GM04504 (cell line): ENCODE results near the gene TGM2.

Experiments
- DNase-seq: peaks from one replicate; pipeline ENCODE4 v3.0.0-alpha.2; 2012; ENCODE audit warnings: low read depth

Gene TGM2

DNA sequence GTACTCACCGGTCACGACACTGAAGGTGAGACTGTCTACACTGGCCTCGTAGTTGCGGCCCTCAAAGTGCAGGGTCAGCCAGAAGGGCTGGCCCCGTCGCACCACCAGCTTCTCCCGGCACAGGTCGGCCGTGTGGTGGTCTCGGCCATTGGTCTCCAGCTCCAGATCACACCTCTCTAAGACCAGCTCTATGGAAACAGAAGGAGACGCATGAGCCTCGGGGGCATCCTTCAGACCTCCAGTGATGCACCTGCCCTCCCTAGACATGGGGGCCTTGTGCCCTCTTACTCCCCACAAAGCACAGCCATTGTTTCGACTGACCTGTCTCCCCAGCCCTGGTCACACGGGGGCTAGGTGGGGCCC, 3.7 kb downstream of the TGM2 start:
- DNase-seq = no peak

DNA sequence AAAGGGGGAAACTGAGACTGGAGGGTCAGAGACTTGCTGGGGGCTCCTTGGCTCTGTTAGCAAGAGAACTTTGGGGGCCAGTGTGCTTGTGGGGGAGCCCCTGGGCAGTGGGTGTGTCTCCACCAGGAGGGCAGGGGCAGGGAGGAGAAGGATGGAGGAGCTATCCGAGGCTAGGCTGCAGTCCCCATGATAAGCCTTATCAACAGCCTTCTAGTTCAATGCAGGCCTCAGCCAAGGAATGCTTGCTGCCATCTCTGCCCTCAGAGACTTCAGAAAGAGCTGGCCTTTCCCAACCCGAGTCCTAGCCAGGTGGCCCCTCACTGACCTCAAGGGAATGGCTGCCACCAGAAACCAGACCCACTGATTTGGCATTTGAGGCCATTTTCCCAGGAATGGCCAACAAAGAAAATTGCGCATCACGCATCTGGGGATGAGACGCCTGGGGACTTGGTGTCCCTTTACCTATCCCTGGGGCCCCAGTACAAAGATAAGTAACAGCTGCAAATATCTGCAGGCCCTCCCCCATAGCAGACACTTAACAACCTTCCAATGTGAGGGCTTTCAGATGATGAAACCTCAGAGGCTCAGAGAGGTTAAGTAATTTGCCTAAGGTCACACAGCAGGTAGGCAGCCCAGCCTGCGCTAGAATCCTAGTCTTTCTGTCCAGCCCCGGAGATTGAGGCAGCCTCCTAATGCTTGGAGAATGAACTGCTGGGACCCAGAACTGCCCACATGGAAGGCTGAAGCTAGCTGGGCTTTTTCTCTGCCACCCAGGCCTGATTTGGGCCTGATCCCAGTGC, 4.9 kb downstream of the TGM2 start:
- DNase-seq = no peak

GRCh38 chr20:38159566-38159956, 5.5 kb downstream of the TGM2 start:
- no peak for DNase-seq

DNA sequence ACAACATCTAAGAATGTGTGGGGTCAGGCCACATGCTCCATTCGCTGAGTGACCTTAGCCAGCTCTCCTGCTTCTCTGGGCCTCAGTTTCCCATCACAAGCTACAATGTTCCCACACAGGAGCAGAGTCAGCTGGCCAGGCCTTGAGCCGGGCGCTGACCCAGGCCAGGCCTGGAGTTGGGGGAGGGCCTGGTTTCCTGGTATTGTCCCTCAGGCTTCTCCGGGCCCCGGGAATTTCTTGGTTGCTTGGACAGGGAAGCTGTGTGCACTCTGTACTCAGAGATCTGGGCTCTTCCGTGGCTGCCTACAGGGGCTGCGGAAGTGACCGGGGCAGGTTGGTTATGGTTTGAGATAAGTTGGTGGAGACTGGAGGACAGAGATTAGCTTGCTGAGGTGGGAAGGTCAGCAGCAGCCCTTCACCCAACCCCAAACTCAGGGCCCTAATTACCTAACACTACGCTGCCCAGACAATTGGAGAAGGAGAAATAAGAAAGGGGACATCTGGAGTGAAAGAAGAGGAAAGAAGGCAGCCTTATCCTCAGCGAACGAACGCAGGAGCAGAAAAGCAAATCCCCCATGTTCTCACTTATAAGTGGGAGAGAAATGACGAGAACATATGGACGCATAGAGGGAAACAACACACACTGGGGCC, 6.2 kb downstream of the TGM2 start:
- DNase-seq = no peak

DNA sequence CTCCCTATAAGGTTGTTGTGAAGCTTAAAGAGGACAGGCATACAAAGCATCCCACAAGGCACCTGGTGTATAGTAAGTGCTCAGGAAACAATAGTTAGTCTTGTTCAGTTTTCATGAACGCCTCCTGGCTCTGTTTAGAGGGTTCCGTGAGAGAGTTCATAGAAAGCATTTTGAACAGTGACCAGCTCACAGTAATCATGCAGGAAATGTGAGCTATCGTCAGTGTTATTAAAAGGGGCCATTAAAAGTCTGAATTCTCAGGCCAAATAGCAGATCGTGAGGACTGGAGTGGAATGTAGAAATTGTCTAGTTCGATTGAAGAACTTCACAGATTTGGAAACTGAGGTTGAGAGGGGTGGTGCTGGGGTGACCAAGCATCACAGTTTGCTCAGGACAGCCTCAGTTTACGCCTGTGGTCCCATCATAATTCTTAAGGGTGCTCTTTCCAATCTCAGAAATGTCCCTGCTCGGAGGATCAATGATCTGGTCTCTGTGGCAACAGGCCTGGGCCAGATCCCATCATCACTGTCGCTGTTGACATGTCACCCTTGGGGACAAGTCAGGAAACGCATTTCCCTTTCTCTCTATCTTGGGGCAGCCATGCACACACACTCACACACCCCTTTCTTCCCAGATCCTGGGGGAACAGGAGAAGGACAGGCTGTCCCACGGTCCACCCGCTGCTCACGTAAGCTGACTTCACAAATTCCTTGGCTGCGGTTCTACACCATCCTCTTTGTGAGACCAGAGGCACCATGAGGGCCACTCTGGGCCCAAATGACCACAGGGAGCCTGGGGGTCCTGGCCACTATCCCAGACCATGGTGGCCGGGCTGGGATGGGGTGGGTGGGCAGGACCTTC, 7.2 kb downstream of the TGM2 start:
- no peak for DNase-seq

- no peak for DNase-seq
Measured at GRCh38 chr20:38156888-38157634, 8.0 kb downstream of the TGM2 start.

GRCh38 chr20:38156280-38156679, 8.8 kb downstream of the TGM2 start:
- DNase-seq = no peak

DNA sequence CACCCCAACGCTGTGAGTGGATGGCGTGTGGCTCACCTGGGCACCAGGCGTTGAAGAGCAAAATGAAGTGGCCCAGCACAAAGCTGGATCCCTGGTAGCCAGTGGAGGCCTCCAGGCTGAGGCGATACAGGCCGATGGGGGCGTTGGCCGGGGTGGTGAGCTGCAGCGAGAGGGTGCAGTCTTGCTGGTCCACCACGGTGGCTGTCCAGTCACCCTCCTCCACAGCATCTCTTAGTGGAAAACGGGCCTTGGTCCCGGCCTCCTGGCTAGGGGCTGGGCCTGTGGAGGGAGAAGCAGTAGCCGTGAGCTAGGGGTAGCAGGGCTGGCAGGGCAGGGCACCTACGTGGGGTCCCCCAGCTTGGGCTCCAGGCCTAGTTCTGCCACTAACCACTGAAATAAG, 9.3 kb downstream of the TGM2 start:
- DNase-seq = no peak

- no peak for DNase-seq
Measured at GRCh38 chr20:38153401-38153800, 11.7 kb downstream of the TGM2 start.

DNA sequence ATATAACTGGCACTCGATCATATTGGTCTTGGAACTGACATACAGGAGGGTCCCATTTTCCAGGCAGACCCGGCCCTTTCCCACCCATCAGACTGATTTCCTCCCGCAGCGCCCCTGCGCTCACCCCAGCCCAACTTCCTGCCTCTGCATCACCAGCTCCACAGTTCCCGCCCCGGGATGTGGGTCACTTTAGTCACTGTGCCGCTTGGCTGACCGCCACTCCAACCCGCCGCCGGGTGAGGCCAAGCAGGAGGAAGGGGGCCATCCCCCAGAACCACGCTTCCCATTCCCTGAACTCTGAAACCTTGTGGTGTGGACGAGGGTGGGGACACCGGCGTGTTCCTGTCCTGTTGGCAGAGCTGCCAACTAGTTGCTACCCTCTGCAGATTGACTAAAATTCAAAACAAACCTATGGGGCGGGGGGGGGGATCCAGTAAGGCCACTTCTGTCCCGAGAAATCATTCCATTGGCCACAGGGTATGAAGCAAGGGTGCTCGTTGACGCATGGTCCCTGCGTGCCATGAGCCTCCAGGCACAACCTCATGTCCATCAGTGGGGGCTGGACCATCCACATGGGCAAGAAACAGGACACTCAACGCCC, 12.3 kb downstream of the TGM2 start:
- DNase-seq = no peak

DNA sequence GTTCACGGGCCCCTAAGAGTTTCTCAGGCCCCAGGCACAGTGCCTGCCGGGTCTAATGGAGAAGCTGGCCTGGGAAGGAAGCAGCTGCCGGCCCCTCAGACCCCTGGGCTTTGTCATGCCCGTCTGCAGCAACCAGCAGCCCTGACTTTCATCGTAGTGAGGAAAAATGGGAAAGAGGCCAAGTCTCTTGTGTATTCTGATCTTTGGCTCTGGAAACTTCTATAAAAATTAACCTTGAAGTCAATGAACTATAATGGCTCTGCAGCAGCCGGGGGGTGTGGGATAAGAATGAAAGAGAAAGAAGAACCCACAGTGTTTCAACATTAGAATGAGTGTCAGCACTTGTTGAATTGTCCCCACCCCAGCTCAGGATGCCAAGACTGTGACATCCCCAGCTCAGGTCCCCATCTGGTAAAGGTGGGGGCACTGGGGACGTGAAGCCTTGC, 12.9 kb downstream of the TGM2 start:
- DNase-seq = no peak

DNA sequence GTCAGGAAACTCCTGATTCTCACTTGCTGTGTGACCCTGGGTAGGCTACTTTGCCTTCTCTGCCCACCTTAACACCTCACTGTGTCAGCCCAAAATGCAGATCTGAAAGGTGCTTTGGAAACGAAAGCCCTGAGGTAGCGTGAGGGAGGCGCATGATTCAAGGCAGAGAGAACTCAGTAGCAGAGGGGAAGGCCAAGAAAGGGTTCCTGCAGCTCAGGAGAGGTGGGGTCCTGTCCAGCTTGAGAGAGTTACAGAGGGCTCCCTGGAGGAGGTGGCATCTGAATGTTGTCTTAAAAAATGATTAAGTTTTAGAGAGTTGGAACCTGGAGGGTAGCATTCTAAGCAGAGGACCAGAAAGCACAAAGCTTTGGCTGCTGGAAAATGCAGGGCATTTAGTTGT, 13.6 kb downstream of the TGM2 start:
- DNase-seq = no peak

DNA sequence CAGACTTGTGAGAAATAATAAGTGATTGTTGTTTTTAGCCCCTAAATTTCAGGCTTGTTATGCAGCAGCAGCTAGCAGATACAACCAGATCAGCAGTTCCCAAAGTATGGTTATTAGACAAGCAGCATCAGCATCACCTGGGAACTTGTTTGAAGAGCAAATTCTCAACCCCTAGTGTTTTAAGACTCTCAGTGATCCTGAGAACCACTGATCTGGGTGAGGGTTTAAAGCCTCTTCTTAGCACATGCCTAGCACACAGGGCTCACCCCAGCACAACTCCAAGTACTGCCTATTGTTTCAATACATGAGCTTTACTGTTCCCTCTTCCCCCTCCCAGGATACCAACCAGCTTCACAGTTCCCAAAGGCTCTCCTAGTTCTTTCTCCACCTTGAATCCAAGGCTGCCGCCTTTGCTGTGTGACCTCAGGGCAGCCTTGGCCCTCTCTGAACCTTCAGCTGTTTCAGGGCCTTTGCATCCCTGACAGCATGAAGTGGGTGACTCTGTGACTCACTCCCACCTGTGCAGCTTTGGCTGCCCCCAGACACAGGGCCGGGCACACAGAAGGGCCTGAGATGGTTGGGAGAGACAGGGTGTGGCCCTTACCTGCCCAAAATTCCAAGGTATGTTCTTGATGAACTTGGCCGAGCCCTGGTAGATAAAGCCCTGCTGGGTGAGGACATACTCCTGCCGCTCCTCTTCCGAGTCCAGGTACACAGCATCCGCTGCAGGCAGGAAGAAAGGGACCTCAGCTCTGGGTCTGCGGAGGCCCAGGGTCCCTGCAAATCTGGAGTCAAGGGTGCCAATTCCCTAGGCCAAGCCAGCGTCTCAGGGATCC, 14.5 kb downstream of the TGM2 start:
- no peak for DNase-seq

GRCh38 chr20:38148328-38149102, 16.6 kb downstream of the TGM2 start:
- no peak for DNase-seq

DNA sequence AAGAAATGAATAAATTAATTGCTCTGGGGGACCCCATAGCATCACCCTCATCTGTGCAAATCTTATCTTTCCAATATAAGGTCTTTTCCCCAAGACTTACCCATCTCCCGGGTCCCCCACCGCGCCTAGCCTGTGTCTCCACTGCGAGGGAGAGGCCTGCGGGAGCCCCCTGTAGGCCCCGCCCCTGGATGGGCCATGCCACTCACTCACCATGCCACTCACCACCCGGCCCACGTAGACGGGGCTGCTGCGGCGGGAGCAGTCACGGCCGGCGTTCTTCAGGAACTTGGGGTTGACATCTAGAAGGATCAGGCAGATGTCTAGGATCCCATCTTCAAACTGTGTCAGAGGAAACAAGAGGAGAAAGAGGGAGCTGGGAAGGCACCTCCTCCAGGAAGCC, 17.3 kb downstream of the TGM2 start:
- no peak for DNase-seq

GRCh38 chr20:38147163-38147562, 17.9 kb downstream of the TGM2 start:
- DNase-seq = no peak

DNA sequence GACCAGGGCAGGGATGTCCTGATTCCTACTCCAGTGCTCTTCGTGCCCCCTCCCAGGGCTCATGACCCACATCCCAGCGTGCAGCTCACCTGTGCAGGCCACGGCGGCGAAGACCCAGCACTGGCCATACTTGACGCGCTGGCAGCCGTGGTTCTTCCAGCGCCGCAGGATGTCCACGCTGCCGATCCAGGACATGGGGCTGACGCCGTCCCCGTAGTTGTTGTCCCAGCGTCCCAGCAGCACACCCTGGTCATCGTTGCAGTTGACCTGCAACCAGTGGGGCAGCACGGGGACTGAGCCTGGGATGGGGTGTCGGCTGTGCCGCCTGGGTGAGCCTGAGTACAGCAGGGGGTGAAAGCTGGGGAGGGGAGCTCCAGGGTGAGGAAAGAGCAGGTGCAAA, 18.4 kb downstream of the TGM2 start:
- no peak for DNase-seq

GRCh38 chr20:38146156-38146555, 18.9 kb downstream of the TGM2 start:
- no peak for DNase-seq

- no peak for DNase-seq
Measured at GRCh38 chr20:38145729-38146075, 19.4 kb downstream of the TGM2 start.
